DND-41 (cell line): Measurements from ENCODE around the gene ARHGAP15.

Source experiments
- CTCF ChIP-seq: IDR thresholded peaks from 2 replicates; pipeline ENCODE4 v1.5.1; 2012; ENCODE audit warnings: borderline replicate concordance, low read length, moderate library complexity, mild to moderate bottlenecking; ENCODE audit not compliant: poor library complexity, severe bottlenecking; ENCODE audit errors: extremely low read depth
- EZH2 ChIP-seq: IDR thresholded peaks from 3 replicates; pipeline ENCODE4 v1.6.1; 2012; ENCODE audit warnings: borderline replicate concordance, low read depth, mild to moderate bottlenecking, moderate library complexity, low read length, inconsistent platforms; ENCODE audit not compliant: severe bottlenecking

- no peak for TF ChIP-seq EZH2
- TF ChIP-seq CTCF = no peak
Observed at GRCh38 chr2:143146815-143147530, 17.8 kb downstream of the ARHGAP15 start.
